Ammon's horn (tissue), 1 donor: ENCODE data around the gene SESTD1.
A peak's percentile ranks its signal among the peaks of the same experiment; 100 is the strongest.

Experiments used
- DNase-seq: peaks from one replicate; pipeline ENCODE4 v3.0.0-alpha.2; 2016; ENCODE audit warnings: low spot score

The SESTD1 gene

GRCh38 chr2:179184610-179185009 is 80.0 kb downstream of the SESTD1 start:
- DNase-seq: no peak

DNA sequence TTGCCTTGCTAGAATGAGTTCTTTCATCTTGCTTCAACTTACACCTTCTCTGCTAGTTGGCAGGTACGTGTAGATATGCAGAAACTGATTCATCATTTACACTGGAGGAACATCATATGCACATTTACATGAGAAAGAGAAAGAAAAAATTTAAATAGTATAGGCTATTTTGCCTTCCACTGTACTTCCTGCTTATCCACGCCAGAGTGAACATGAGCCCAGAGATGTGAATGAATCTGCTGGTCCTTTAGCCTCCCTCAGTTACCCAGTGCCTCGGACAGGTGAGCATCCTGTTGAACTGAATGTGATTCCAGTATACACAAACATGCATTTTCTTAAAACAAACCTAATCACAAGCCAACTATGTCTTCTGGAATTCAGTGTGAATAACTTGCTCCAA is 83.6 kb downstream of the SESTD1 start:
- no peak for DNase-seq

DNA sequence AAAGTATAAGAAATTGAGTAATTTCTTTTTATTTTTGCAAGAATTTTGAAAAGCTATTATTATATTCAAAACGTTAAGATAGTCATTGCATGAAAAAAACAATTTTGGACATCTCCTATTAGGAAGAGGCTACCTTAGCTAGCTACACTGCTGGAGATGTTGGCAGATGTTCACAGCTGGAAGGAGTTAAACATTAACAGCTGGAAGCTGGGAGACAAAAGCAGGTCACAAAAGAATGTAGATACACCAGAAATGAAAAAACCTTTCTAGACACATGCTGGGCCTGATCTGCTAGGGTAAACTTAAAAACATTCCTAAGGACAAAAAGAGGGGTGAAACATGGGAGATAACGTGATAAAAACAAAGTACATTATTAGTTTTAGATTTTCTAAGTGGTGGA is 84.4 kb downstream of the SESTD1 start:
- no peak for DNase-seq

DNA sequence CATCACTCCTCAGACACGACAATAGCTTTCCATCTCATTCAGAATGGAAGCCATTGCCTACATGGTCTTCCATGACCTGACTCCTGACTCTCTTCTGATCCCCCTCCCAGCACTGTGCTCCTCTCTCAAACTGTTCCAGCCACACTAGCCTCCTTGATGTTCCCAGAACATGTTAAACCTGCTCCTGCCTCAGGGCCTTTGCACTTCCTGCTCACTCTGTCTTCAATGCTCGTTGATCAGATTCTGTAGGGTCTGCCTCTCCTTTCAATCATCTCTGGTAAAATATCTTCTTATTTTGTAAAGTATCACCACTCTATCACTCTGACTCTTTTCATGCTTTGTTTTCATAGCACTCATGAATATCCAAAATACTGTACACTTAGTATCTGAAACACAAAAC is 84.9 kb downstream of the SESTD1 start:
- DNase-seq: no peak

DNA sequence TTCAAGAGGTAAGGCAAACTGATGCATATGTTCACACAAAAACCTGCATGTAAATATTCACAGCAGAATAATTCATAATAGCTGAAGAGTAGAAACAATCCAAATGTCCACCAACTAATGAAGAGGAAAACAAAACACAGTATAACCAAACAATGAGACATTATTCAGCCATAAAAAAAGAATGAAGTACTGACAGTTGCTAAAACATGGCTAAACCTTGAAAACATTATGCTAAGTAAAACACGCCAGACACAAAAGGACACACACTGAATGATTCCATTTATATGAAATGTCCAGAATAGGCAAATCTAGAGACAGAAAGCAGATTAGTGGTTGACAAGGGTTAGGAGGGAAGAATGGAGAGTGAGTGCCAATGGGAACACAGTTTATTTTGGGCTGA is 86.9 kb downstream of the SESTD1 start:
- peak; percentile 14 for DNase-seq

DNA sequence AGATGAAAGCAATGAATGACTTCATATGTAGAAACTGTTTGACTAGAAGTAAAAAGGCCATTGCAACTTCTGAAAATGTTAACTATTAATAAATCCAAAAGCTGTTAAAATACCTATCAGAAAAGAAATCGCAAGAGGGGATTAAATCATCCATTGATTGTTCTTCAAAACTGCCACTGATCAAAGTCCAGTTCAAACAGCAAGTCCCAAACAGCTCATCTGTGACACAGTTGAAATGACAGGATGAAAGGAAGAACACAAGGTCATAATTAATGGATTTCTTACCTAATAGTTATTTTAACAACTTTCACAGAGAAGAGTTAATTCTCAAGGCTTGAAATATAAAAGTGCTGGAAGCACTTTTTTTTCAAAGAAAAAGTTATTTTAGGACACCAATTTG is 90.4 kb downstream of the SESTD1 start:
- no peak for DNase-seq

- no peak for DNase-seq
Measured at GRCh38 chr2:179172894-179173293, 91.7 kb downstream of the SESTD1 start.

GRCh38 chr2:179171371-179171770 is 93.3 kb downstream of the SESTD1 start:
- no peak for DNase-seq

DNA sequence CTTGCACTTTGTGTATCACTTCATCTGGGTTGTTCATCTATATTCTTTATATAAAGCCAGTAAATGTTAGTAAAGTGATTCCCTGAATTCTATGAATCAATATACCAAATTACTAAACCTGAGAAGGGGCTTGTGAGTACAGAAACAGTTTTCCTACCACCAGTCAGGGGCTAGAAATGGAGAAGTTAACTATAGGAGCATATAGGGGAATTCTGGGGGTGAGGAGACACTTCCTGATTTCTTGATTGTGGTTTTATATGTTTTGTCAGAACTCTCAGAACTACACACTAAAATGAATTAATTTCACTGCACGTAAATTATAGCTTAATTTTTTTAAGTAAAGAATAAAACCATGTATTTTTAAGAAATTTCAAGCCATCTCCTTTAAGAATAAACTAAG is 93.7 kb downstream of the SESTD1 start:
- DNase-seq: no peak

- DNase-seq: no peak
Measured at GRCh38 chr2:179165356-179166000, 99.2 kb downstream of the SESTD1 start.

- DNase-seq: no peak
Measured at GRCh38 chr2:179141206-179141605, 123.4 kb downstream of the SESTD1 start.

- no peak for DNase-seq
Measured at GRCh38 chr2:179140571-179140970, 124.1 kb downstream of the SESTD1 start.

DNA sequence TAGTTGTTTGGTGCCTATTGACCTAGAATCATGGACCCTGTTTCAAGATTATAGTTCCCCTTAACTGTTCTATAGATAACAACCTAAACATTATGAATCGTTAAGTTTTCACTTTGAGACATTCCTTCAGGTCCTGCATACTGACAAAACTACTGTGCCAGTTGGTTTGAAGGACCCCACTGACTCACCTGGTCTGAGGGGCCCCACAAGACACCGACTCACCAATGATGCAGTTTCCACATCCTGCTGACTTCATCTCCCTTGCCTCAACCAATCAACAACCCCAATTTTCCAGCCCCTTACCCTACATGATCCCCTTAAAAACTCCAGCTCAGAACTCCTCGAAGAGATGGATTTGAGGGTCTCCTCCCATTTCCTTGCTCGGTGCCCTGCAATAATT is 125.1 kb downstream of the SESTD1 start:
- no peak for DNase-seq

- DNase-seq: no peak
Measured at GRCh38 chr2:179137200-179137759, 127.4 kb downstream of the SESTD1 start.

DNA sequence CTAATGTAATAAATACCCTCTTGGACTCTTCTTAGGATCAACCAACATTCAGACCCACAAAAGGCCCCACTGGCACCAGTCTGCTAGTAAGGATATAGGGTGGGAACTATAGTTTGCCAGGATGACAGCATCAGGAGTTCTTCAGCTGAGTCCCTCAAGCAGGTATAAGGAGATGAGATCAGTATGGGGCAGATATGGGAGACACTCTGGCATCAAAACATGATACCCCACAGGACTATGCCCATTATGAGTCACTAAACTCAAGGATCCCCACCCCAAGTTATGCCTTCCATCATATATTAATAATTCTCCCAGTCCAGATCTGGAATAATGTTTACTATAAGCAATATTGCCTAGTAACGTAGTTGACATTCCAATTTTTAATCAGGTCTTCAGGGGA is 131.6 kb downstream of the SESTD1 start:
- no peak for DNase-seq

GRCh38 chr2:179132076-179132475 is 132.6 kb downstream of the SESTD1 start:
- DNase-seq: no peak

- DNase-seq: no peak
Measured at GRCh38 chr2:179130560-179130959, 134.1 kb downstream of the SESTD1 start.

DNA sequence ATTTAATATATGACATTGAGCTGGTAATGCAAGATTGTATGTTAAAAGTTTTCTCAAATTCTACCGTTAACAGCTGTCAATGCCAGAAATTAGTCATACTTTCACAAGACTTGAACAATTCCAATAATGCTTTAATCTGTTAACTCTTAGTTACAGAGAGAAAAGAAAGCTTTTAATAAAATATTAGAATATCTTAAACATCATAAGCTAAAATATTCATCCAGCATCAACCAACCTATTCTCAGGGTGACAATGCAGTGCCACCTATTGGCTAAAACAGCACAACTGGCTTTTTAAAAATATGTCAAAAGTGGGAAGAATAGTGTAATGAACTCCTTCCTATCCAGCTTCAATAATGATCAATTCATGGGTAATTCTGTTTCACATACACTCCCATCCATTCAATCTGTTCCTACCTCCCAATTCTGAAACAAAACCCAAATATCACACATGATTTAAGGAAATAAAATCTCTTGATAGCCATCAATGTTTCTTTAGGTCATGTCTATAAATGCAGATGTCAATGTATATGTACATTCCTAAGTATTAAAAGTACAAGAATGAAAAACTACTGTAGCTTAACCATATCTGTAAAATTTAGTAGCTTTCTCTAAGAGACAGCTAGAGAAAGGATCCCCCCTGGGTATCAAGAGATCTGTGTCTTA is 134.9 kb downstream of the SESTD1 start:
- no peak for DNase-seq

DNA sequence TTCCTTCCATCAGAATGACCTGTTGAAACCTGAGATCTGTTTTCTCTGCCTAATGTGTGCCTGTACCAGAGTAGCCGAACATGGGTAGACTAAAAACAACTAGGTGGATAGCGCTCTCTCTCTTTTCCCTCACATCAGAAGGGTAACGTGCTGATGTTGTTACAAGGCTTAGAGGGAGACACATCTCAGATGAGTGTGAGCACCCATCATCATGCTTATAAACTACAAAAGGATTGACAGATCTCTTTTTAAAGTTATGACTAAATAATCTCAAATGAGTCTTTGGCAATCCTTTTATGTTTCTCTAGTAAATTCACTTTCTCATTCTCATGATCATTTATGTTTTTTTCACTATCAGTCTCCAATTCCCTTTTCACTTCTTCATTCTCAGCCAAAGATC is 139.2 kb downstream of the SESTD1 start:
- DNase-seq: no peak

- no peak for DNase-seq
Measured at GRCh38 chr2:179124282-179124681, 140.3 kb downstream of the SESTD1 start.

GRCh38 chr2:179123272-179123662 is 141.4 kb downstream of the SESTD1 start:
- DNase-seq: no peak

DNA sequence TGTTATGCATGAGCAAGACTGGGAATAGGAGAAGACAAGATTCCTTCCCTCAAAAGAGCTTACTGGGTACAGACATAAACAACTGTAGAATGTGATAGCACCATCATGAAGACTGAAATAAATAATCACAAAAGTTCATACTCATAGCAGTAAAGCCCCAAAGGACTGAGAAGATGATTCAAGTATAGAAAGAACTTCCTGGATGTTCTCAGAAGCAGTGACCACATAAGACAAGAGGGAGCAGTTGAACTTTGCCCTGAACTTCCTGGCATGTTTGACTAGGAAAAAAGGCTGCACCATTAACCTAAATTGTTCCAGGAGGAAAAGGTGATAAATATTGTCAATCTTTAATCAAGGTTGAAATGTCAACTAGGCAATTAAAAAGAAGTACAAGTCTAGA is 156.9 kb downstream of the SESTD1 start:
- DNase-seq: no peak

DNA sequence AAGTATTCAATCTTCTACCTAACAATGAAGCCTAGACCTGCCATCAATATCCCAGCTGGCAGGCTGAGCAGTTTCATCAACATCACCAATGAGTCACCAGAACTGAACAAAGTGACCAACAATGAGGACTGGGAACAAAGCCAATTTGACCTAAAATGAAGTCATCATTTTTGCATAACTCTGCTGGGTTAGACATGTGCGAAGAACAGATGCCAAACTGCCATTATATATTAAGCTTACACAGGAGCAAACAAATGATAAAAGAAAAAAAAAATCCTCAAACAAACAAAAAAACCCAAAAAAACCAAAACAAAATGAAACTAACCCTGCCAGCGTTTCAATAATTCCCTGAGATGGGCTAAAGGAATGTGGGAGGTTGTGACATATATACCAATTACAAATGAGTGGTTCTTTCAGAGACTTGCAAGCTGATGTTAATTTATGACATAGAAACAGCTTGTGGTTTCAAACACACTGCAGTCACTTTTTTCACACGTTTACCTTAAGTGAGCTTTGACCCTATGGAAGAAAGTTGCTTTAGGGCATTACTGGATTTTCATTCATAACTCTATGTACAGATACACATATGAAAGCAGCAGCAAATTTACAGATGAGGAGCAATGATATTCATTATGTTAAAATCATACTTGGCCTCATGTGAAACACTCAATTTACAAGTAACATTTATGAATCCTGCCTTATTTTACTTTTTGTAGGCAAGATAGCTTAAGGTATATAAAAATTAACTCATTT is 157.8 kb downstream of the SESTD1 start:
- peak; percentile 86 for DNase-seq
